Spleen (tissue), 7 donors: ENCODE results near the gene PAX7.

Experiments
- POLR2A ChIP-seq, 3 donors: fragments of 450-650 bp; IDR thresholded peaks; one replicate each; pipeline ENCODE4 v1.5.1; 2017; ENCODE audit warnings: antibody characterized with exemption in 3 of 3, mild to moderate bottlenecking in 1 of 3
- POLR2AphosphoS5 ChIP-seq, 3 donors: sonication (generic); formaldehyde crosslinking; IDR thresholded peaks; one replicate each; pipeline ENCODE4 v1.5.1; 2017; ENCODE audit warnings: antibody characterized with exemption in 3 of 3
- TF ChIP-seq, protein P1 (sequence below), 11 experiments: fragments of 200-600 bp in 7 of 11; fragments of 450-650 bp in 4 of 11; sonication (generic) in 4 of 11; IDR thresholded peaks in 8 of 11; conservative IDR thresholded peaks in 3 of 11; 1 replicate in 7 of 11; 2 replicates in 4 of 11; pipeline versions ENCODE4 v1.4.0 to v1.8.0; 2016 to 2021; ENCODE audit warnings: antibody characterized with exemption in 11 of 11, inconsistent platforms in 4 of 11, mild to moderate bottlenecking in 1 of 11
- donor health status: DM: no; HTN: no; CAD: no; lungs with moderate emphysema.
- donor health status: DM: no; HTN: no; CAD: no.
- donor health status: DM: no; HTN: no; CAD: no.

DNA sequence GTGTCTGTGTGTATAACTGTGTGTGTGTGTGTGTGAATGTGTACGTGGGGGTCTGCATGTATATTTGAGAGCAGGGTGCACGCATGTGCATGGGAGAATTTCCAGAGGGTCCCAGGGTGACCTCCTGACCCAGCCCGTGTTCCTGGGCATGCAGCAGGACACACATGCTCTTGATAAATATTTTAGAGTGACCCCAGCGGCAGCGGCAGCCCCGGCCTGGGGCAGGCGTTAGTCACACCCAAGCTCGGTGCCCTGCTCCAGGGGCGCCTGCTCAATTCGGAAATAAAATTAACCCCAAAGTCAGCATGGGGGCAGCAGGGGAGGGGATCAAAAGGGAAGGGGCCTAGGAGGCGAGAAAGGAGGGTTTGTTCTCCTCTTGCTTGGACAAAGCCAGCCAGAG is 107.5 kb downstream of the PAX7 start:
- TF ChIP-seq, protein P1, sequence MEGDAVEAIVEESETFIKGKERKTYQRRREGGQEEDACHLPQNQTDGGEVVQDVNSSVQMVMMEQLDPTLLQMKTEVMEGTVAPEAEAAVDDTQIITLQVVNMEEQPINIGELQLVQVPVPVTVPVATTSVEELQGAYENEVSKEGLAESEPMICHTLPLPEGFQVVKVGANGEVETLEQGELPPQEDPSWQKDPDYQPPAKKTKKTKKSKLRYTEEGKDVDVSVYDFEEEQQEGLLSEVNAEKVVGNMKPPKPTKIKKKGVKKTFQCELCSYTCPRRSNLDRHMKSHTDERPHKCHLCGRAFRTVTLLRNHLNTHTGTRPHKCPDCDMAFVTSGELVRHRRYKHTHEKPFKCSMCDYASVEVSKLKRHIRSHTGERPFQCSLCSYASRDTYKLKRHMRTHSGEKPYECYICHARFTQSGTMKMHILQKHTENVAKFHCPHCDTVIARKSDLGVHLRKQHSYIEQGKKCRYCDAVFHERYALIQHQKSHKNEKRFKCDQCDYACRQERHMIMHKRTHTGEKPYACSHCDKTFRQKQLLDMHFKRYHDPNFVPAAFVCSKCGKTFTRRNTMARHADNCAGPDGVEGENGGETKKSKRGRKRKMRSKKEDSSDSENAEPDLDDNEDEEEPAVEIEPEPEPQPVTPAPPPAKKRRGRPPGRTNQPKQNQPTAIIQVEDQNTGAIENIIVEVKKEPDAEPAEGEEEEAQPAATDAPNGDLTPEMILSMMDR (IDR thresholded peaks at IDR 0.05 in 8 of 11, conservative IDR thresholded peaks at IDR 0.05 in 3 of 11) = no peak
- TF ChIP-seq POLR2AphosphoS5 (IDR thresholded peaks at IDR 0.05) (no peak), POLR2A (IDR thresholded peaks at IDR 0.05) (no peak)
